K562 (cell line): ENCODE data around the gene DMXL1. TPM values are rescaled to one million over a fixed set of nuclear protein-coding genes. Genes with fewer than 3 reads are reported as not detected.

ENCODE experiments used
- ATF1 ChIP-seq, 2 experiments: fragments of 450-650 bp in 1 of 2; IDR thresholded peaks; 2 replicates each; pipeline ENCODE4 v1.6.1; 2016; ENCODE audit warnings: missing compliant biosample characterization in 1 of 2, missing genetic modification characterization in 1 of 2
- CREB3L1 ChIP-seq: fragments of 450-650 bp; IDR thresholded peaks from 2 replicates; pipeline ENCODE4 v1.6.1; 2014; ENCODE audit warnings: low read depth, mild to moderate bottlenecking, moderate library complexity, borderline replicate concordance
- CTBP1 ChIP-seq: fragments of 450-650 bp; IDR thresholded peaks from 2 replicates; pipeline ENCODE4 v1.6.1; 2016; ENCODE audit warnings: borderline replicate concordance
- ELF4 ChIP-seq: fragments of 450-650 bp; formaldehyde crosslinking; IDR thresholded peaks from 2 replicates; pipeline ENCODE4 v1.4.0; 2022; ENCODE audit warnings: missing genetic modification characterization
- FOS ChIP-seq: IDR thresholded peaks from 3 replicates; pipeline ENCODE4 v1.6.1; 2011; ENCODE audit not compliant: insufficient read length; ENCODE audit errors: extremely low read depth
- KHSRP ChIP-seq: fragments of 450-650 bp; IDR thresholded peaks from 2 replicates; pipeline ENCODE4 v1.6.1; 2017
- KLF6 ChIP-seq: fragments of 250-450 bp; sonication (Bioruptor Pico); IDR thresholded peaks from 2 replicates; pipeline ENCODE4 v1.4.0; 2020; ENCODE audit warnings: mild to moderate bottlenecking, moderate library complexity, borderline replicate concordance
- MAFK ChIP-seq: IDR thresholded peaks from 2 replicates; pipeline ENCODE4 v1.6.1; 2011; ENCODE audit warnings: low read length, improper control_type of control experiment
- NCOA6 ChIP-seq: fragments of 450-650 bp; IDR thresholded peaks from 2 replicates; pipeline ENCODE4 v1.6.1; 2017; ENCODE audit warnings: mild to moderate bottlenecking
- RBBP5 ChIP-seq: fragments of 200-600 bp; sonication (generic); IDR thresholded peaks from 2 replicates; pipeline ENCODE4 v1.6.1; 2012; ENCODE audit warnings: borderline replicate concordance, mild to moderate bottlenecking, low read length, control low read depth, inconsistent platforms; ENCODE audit not compliant: insufficient read depth, poor library complexity, severe bottlenecking
- SLC30A9 ChIP-seq: fragments of 250-450 bp; sonication (Bioruptor Pico); IDR thresholded peaks from 2 replicates; pipeline ENCODE4 v1.8.0; 2022; ENCODE audit warnings: mild to moderate bottlenecking, moderate library complexity
- TAF1 ChIP-seq: IDR thresholded peaks from 2 replicates; pipeline ENCODE4 v1.6.1; 2011; ENCODE audit warnings: mild to moderate bottlenecking, low read length, moderate library complexity; ENCODE audit not compliant: insufficient read depth, control insufficient read depth, severe bottlenecking; ENCODE audit errors: extremely low read depth
- TAF15 ChIP-seq: fragments of 200-400 bp; formaldehyde crosslinking; IDR thresholded peaks from 2 replicates; pipeline ENCODE4 v1.6.1; 2017; ENCODE audit warnings: mild to moderate bottlenecking, low read depth, low read length, moderate library complexity
- TRIM24 ChIP-seq, 2 experiments: fragments of 450-650 bp; IDR thresholded peaks; 2 replicates each; pipeline ENCODE4 v1.6.1; 2016
- ZEB2 ChIP-seq: fragments of 450-650 bp; IDR thresholded peaks from 2 replicates; pipeline ENCODE4 v1.6.1; 2016
- ZMIZ1 ChIP-seq, 2 experiments: fragments of 150-350 bp in 1 of 2; IDR thresholded peaks; 2 replicates each; pipeline ENCODE4 v1.6.1; 2012 to 2016; ENCODE audit warnings: low read depth in 2 of 2, low read length in 2 of 2, mild to moderate bottlenecking in 1 of 2, moderate library complexity in 1 of 2
- ZNF12 ChIP-seq: sonication (generic); formaldehyde crosslinking; IDR thresholded peaks from 2 replicates; pipeline ENCODE4 v1.4.0; 2020; ENCODE audit warnings: mild to moderate bottlenecking, missing genetic modification reagents
- ZNF24 ChIP-seq: fragments of 450-650 bp; IDR thresholded peaks from 2 replicates; pipeline ENCODE4 v1.6.1; 2016
- ZNF311 ChIP-seq: fragments of 250-450 bp; sonication (Bioruptor Pico); IDR thresholded peaks from 2 replicates; pipeline ENCODE4 v1.4.0; 2020; ENCODE audit warnings: mild to moderate bottlenecking, moderate library complexity
- ZNF384 ChIP-seq: IDR thresholded peaks from 2 replicates; pipeline ENCODE4 v1.6.1; 2012; ENCODE audit warnings: low read depth, low read length, improper control_type of control experiment
- polyA plus RNA-seq, 8 experiments: library from polyadenylated mRNA; depleted of rRNA in 4 of 8; stranded (reverse) in 5 of 8; unstranded in 3 of 8; fragments of >200 nt; fragmentation: Nextera tagmentation in 2 of 8; fragmentation: Illumina TruSeq in 1 of 8; extraction: Ambion mirVana in 2 of 8; extraction: Trizol in 1 of 8; gene quantifications; 2 replicates each; pipeline versions ENCODE4 v1.2.1 to v1.2.3, GENCODE V29; 2011 to 2014; ENCODE audit warnings: inconsistent platforms in 1 of 8, missing spikeins in 1 of 8
- total RNA-seq, 7 experiments: library from RNA; depleted of rRNA in 6 of 7; stranded (reverse); fragments of >200 nt in 6 of 7; fragmentation: Illumina TruSeq in 2 of 7; extraction: Trizol in 2 of 7; gene quantifications; 2 replicates each; pipeline versions ENCODE4 v1.2.1 to v1.2.3, GENCODE V29; 2011 to 2021; ENCODE audit warnings: low replicate concordance in 1 of 7
- TF ChIP-seq, protein P1 (sequence below): sonication (generic); formaldehyde crosslinking; IDR thresholded peaks from 2 replicates; pipeline ENCODE4 v1.8.1; 2023; ENCODE audit warnings: mild to moderate bottlenecking, missing genetic modification reagents

DMXL1 gene
- total and polyA plus RNA-seq, 9 of the 15 experiments (the other 6 are each of a cell fraction or from before 2014, with no cell fraction given): 8.3 to 40.3 (median 30.6) TPM

DNA sequence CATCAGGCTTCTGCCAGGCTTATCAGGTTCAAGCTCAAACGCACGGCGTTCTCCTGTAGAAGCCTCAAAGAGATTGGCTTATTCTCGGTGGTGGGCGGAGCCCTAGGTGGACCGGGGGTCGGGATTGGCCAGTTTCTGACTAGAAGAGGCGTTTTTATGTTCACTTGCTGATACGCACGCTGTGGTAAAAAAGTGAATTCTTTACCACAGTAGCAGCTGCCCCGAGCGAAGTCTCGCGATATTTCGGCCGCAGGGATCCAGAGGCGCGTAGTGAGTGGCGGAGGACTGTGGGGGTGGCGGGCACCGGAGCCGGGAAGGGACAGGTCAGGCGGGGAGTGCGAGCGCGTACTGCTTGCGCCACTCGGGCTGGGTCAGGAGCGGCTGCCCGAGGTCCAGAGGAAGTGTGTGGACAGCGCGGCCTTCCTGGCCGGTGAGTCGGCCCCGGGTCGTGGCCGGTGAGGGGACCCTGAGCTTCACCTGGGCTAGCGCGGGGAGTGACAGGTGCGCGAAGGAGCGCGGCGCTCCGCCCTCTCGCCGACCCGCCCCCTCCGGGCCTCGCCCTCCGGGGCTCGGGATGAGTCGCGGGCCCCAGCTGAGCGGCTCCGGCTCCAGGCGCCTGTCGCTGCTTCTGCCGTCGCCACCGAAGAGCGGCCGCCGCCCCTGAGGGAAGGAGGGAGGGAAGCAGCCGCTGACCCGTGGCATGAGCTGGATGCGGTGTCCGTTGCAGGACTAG, at the start of gene DMXL1 (continued):
- peak; percentile 85 for TF ChIP-seq CREB3L1
- no peak for TF ChIP-seq ZNF311 (CRISPR knock-in tag)
- TF ChIP-seq TRIM24 (IDR thresholded peaks at IDR 0.05): 0 out of 4 replicates have a peak, but pooled peaks of 1 of the 2 experiments have one; percentile 54
- TF ChIP-seq NCOA6: no peak
- no peak for TF ChIP-seq TAF15
- 0 out of 2 replicates have a peak, but pooled peaks have one; percentile 31 for TF ChIP-seq ELF4 (CRISPR knock-in tag)
- TF ChIP-seq SLC30A9 (CRISPR knock-in tag): no peak
- peak; percentile 94 for TF ChIP-seq RBBP5
- TF ChIP-seq CTBP1: peak; percentile 96
- peak; percentile 73; the same call in 1 of the 2 replicates for TF ChIP-seq ZNF12
- TF ChIP-seq ZEB2: peak; percentile 95
- no peak for TF ChIP-seq ATF1 (CRISPR knock-in tag; IDR thresholded peaks at IDR 0.05)
- TF ChIP-seq ATF1 (tag; IDR thresholded peaks at IDR 0.05): peak; percentile 92
- TF ChIP-seq ZNF24: no peak
- TF ChIP-seq MAFK: no peak
- no peak for TF ChIP-seq ZMIZ1 (IDR thresholded peaks at IDR 0.05; ENCODE audit: low read depth in 2 of 2, low read length in 2 of 2)
- TF ChIP-seq, protein P1, sequence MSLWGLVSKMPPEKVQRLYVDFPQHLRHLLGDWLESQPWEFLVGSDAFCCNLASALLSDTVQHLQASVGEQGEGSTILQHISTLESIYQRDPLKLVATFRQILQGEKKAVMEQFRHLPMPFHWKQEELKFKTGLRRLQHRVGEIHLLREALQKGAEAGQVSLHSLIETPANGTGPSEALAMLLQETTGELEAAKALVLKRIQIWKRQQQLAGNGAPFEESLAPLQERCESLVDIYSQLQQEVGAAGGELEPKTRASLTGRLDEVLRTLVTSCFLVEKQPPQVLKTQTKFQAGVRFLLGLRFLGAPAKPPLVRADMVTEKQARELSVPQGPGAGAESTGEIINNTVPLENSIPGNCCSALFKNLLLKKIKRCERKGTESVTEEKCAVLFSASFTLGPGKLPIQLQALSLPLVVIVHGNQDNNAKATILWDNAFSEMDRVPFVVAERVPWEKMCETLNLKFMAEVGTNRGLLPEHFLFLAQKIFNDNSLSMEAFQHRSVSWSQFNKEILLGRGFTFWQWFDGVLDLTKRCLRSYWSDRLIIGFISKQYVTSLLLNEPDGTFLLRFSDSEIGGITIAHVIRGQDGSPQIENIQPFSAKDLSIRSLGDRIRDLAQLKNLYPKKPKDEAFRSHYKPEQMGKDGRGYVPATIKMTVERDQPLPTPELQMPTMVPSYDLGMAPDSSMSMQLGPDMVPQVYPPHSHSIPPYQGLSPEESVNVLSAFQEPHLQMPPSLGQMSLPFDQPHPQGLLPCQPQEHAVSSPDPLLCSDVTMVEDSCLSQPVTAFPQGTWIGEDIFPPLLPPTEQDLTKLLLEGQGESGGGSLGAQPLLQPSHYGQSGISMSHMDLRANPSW: no peak
- no peak for TF ChIP-seq KHSRP
- peak; percentile 70 for TF ChIP-seq TAF1
- TF ChIP-seq FOS: peak; percentile 84
- TF ChIP-seq ZNF384: peak; percentile 72
- TF ChIP-seq KLF6 (CRISPR knock-in tag): no peak
